DND-41 (cell line): ENCODE results near the gene ASB5.

Experiments used
- CTCF ChIP-seq: IDR thresholded peaks from 2 replicates; pipeline ENCODE4 v1.5.1; 2012; ENCODE audit warnings: borderline replicate concordance, low read length, moderate library complexity, mild to moderate bottlenecking; ENCODE audit not compliant: poor library complexity, severe bottlenecking; ENCODE audit errors: extremely low read depth
- EZH2 ChIP-seq: IDR thresholded peaks from 3 replicates; pipeline ENCODE4 v1.6.1; 2012; ENCODE audit warnings: borderline replicate concordance, low read depth, mild to moderate bottlenecking, moderate library complexity, low read length, inconsistent platforms; ENCODE audit not compliant: severe bottlenecking

DNA sequence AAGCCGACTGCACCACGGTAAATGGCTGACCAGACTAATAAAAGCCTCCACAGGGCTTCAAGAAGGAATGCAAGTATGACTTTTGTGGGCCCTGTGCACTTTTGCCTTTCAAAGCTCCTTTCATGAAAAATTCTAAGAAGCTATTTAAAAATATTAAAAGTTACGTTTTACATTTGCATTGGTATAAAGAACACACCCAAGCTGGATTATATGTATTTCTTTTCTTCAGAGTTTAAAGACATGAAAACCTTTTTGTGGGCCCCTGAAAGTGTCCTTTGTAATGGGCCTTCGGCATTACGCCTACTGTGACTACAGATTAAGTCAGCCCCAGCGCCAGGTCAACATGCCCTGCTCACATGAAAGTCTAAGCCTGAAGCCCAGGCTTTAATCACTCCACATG lies 20.5 kb upstream of the ASB5 start:
- TF ChIP-seq CTCF: no peak
- no peak for TF ChIP-seq EZH2
